Loucy (cell line): ENCODE data around the gene RALGPS1.

ENCODE experiments used
- H2AFZ ChIP-seq: fragments of 200-600 bp; sonication (generic); 2 replicates; pipeline ENCODE4 v1.6.0; 2016; ENCODE audit warnings: antibody characterized with exemption, mild to moderate bottlenecking, low read length, moderate library complexity
- H3F3A ChIP-seq: fragments of 200-600 bp; 2 replicates; pipeline ENCODE4 v1.6.0; 2016; ENCODE audit warnings: antibody characterized with exemption, low read depth, mild to moderate bottlenecking
- H3K27me3 ChIP-seq: fragments of 200-600 bp; sonication (generic); 2 replicates; pipeline ENCODE4 v1.6.1; 2014; ENCODE audit warnings: low read length, mild to moderate bottlenecking; ENCODE audit not compliant: insufficient read depth, poor library complexity, severe bottlenecking
- H3K36me3 ChIP-seq: fragments of 200-600 bp; sonication (generic); 2 replicates; pipeline ENCODE4 v1.6.1; 2016; ENCODE audit warnings: low read length; ENCODE audit not compliant: insufficient read depth
- H3K4me1 ChIP-seq: fragments of 200-600 bp; sonication (generic); 2 replicates; pipeline ENCODE4 v1.5.1; 2014; ENCODE audit warnings: low read length, mild to moderate bottlenecking; ENCODE audit not compliant: insufficient read depth, poor library complexity, severe bottlenecking
- H3K4me2 ChIP-seq: fragments of 200-600 bp; sonication (generic); 2 replicates; pipeline ENCODE4 v1.6.0; 2014; ENCODE audit warnings: antibody characterized with exemption, low read length, low read depth, mild to moderate bottlenecking; ENCODE audit not compliant: poor library complexity, severe bottlenecking
- H3K4me3 ChIP-seq: fragments of 200-600 bp; sonication (generic); 2 replicates; pipeline ENCODE4 v1.5.1; 2014; ENCODE audit warnings: low read length, mild to moderate bottlenecking, mixed read lengths; ENCODE audit not compliant: poor library complexity, severe bottlenecking
- H3K79me2 ChIP-seq: fragments of 200-600 bp; sonication (generic); 2 replicates; pipeline ENCODE4 v1.6.1; 2014; ENCODE audit warnings: low read length; ENCODE audit not compliant: insufficient read depth
- H3K9ac ChIP-seq: fragments of 200-600 bp; sonication (generic); 2 replicates; pipeline ENCODE4 v1.6.0; 2014; ENCODE audit warnings: mild to moderate bottlenecking, low read depth, low read length, moderate library complexity; ENCODE audit not compliant: poor library complexity, severe bottlenecking
- H3K9me2 ChIP-seq: fragments of 200-600 bp; sonication (generic); replicated peaks from 2 replicates; pipeline ENCODE4 v1.6.1; 2016; ENCODE audit warnings: low read depth, low read length, mixed read lengths
- H3K9me3 ChIP-seq: fragments of 200-600 bp; sonication (generic); 2 replicates; pipeline ENCODE4 v1.6.1; 2014; ENCODE audit warnings: mild to moderate bottlenecking, antibody characterized with exemption, low read length, low read depth; ENCODE audit not compliant: insufficient read depth
- H4K20me1 ChIP-seq: fragments of 200-600 bp; sonication (generic); 2 replicates; pipeline ENCODE4 v1.6.0; 2014; ENCODE audit warnings: antibody characterized with exemption, low read length, mild to moderate bottlenecking; ENCODE audit not compliant: insufficient read depth, poor library complexity, severe bottlenecking
- CTCF ChIP-seq: fragments of 200-600 bp; sonication (generic); conservative IDR thresholded peaks from 2 replicates; pipeline ENCODE4 v1.5.1; 2014; ENCODE audit warnings: mild to moderate bottlenecking, antibody characterized with exemption, low read length
- EZH2phosphoT487 ChIP-seq: fragments of 200-600 bp; IDR thresholded peaks from 2 replicates; pipeline ENCODE4 v1.6.1; 2018; ENCODE audit warnings: antibody characterized with exemption, mild to moderate bottlenecking, moderate library complexity, borderline replicate concordance

The RALGPS1 gene

GRCh38 chr9:127192744-127193143, 278.2 kb downstream of the RALGPS1 start:
- Histone ChIP-seq H3K9ac (no peak overlapping the region), H3K4me2 (no peak overlapping the region), H3K4me1 (no peaks in the 10 kb centered on the region), H3F3A (no peaks in the 10 kb centered on the region), H3K9me3 (no peaks in the 10 kb centered on the region), H3K9me2 (no peaks in the 10 kb centered on the region), H4K20me1 (no peaks in the 10 kb centered on the region), H3K27me3 (no peaks in the 10 kb centered on the region), H3K36me3 (no peaks in the 10 kb centered on the region), H3K4me3 (no peak overlapping the region), H3K79me2 (no peaks in the 10 kb centered on the region), H2AFZ (no peak overlapping the region)
- no peak for TF ChIP-seq EZH2phosphoT487
- TF ChIP-seq CTCF = no peak

- H3K4me2 ChIP-seq = no peak overlapping the region
- no peak overlapping the region for H3K9ac ChIP-seq
- H3K9me3 ChIP-seq = no peaks in the 10 kb centered on the region
- no peaks in the 10 kb centered on the region for H3K9me2 ChIP-seq
- no peak overlapping the region for H2AFZ ChIP-seq
- no peaks in the 10 kb centered on the region for H3K36me3 ChIP-seq
- H3K4me1 ChIP-seq = no peaks in the 10 kb centered on the region
- no peaks in the 10 kb centered on the region for H3K27me3 ChIP-seq
- TF ChIP-seq CTCF (no peak), EZH2phosphoT487 (no peak)
- H3F3A ChIP-seq = no peaks in the 10 kb centered on the region
- no peak overlapping the region for H3K4me3 ChIP-seq
- H3K79me2 ChIP-seq = no peaks in the 10 kb centered on the region
- H4K20me1 ChIP-seq = no peaks in the 10 kb centered on the region
Measured at GRCh38 chr9:127193483-127193882, 278.9 kb downstream of the RALGPS1 start.

GRCh38 chr9:127194881-127195713, 280.5 kb downstream of the RALGPS1 start:
- Histone ChIP-seq H3K4me2 (no peak overlapping the region), H4K20me1 (no peaks in the 10 kb centered on the region), H3K9ac (no peak overlapping the region), H3K9me3 (no peaks in the 10 kb centered on the region), H3K9me2 (no peaks in the 10 kb centered on the region), H3K4me1 (no peaks in the 10 kb centered on the region), H3K36me3 (no peaks in the 10 kb centered on the region), H3K4me3 (no peak overlapping the region), H3K27me3 (no peaks in the 10 kb centered on the region), H3K79me2 (no peaks in the 10 kb centered on the region), H2AFZ (no peak overlapping the region), H3F3A (no peaks in the 10 kb centered on the region)
- TF ChIP-seq EZH2phosphoT487 (no peak), CTCF (no peak)
